GM21360 (cell line): ENCODE measurements around the gene OR52R1.
"Not testable (repeated sequence)": the region's sequence is repeated elsewhere in the genome, so short reads cannot be mapped to it uniquely, and the experiment has no call there.

Source experiments
- ATAC-seq: cut with Tn5 transposase; IDR thresholded peaks from one replicate; pipeline ENCODE4 v1.9.1; 2021; ENCODE audit warnings: mild to moderate bottlenecking, moderate library complexity; ENCODE audit not compliant: unreplicated experiment

The OR52R1 gene

GRCh38 chr11:4804280-4804679, at the start of gene OR52R1:
Gene OR52R1 (minus strand): TSS chr11:4804380. CDS start chr11:4804380, 0 bp downstream.
- no peak for ATAC-seq

- ATAC-seq = no peak
These were observed 46.9 kb upstream of the OR52R1 start for GRCh38 chr11:4851033-4851432.

GRCh38 chr11:4848908-4849532, 44.8 kb upstream of the OR52R1 start, which contains the start of gene OR51S1:
Gene OR51S1 (minus strand): TSS chr11:4849208. CDS start chr11:4849208, 0 bp downstream.
- no peak for ATAC-seq

- no peak for ATAC-seq
These were observed 35.8 kb upstream of the OR52R1 start for GRCh38 chr11:4839851-4840549.

- ATAC-seq = no peak
These were observed 26.7 kb upstream of the OR52R1 start for GRCh38 chr11:4830909-4831308.

- ATAC-seq = no peak
These were observed 26.2 kb upstream of the OR52R1 start for GRCh38 chr11:4830346-4830745.

GRCh38 chr11:4826425-4826824, 22.2 kb upstream of the OR52R1 start:
- no peak for ATAC-seq

- no peak for ATAC-seq
These were observed 21.0 kb upstream of the OR52R1 start for GRCh38 chr11:4825132-4825531.

- no peak for ATAC-seq
These were observed 16.8 kb upstream of the OR52R1 start, which contains the start of gene OR51F2 for GRCh38 chr11:4821021-4821420. Gene OR51F2 (plus strand): TSS chr11:4821321. CDS start chr11:4821422, 101 bp downstream.

- no peak for ATAC-seq
These were observed 5.1 kb upstream of the OR52R1 start for GRCh38 chr11:4809246-4809645.

- no peak for ATAC-seq
These were observed 4.3 kb upstream of the OR52R1 start for GRCh38 chr11:4808476-4808875.

GRCh38 chr11:4801316-4801715, 2.9 kb downstream of the OR52R1 start:
- ATAC-seq = not testable (repeated sequence)

GRCh38 chr11:4798427-4799183, 5.6 kb downstream of the OR52R1 start:
- ATAC-seq = no peak

GRCh38 chr11:4797206-4797605, 7.0 kb downstream of the OR52R1 start:
- no peak for ATAC-seq

- ATAC-seq = no peak
These were observed 21.7 kb downstream of the OR52R1 start for GRCh38 chr11:4782454-4782853.

GRCh38 chr11:4769838-4770237, 34.3 kb downstream of the OR52R1 start, which contains the start of gene OR51F1:
Gene OR51F1 (minus strand): TSS chr11:4769938. CDS start chr11:4769938, 0 bp downstream.
- ATAC-seq = no peak

- ATAC-seq = no peak
These were observed 36.1 kb downstream of the OR52R1 start for GRCh38 chr11:4768094-4768493.

GRCh38 chr11:4766420-4767043, 37.6 kb downstream of the OR52R1 start:
- ATAC-seq = no peak

- ATAC-seq = no peak
These were observed 41.1 kb downstream of the OR52R1 start for GRCh38 chr11:4763096-4763495.
